HG03575 (cell line): ENCODE measurements around the gene UBE4B.
"Not testable (repeated sequence)": the region's sequence is repeated elsewhere in the genome, so short reads cannot be mapped to it uniquely, and the experiment has no call there.

ENCODE experiments used
- ATAC-seq: cut with Tn5 transposase; IDR thresholded peaks from one replicate; pipeline ENCODE4 v1.9.1; 2021; ENCODE audit not compliant: unreplicated experiment, insufficient number of reproducible peaks, low FRiP score; ENCODE audit errors: extremely low read depth

The UBE4B gene

GRCh38 chr1:10217748-10218441 lies 185.1 kb downstream of the UBE4B start:
- no peak for ATAC-seq

- no peak for ATAC-seq
These were observed 187.4 kb downstream of the UBE4B start for GRCh38 chr1:10220200-10220599.

GRCh38 chr1:10220657-10221056 lies 187.9 kb downstream of the UBE4B start:
- ATAC-seq, result not testable (repeated sequence)

GRCh38 chr1:10225573-10225972 lies 192.8 kb downstream of the UBE4B start:
- ATAC-seq, result no peak

GRCh38 chr1:10228528-10228927 lies 195.8 kb downstream of the UBE4B start:
- no peak for ATAC-seq

GRCh38 chr1:10229903-10230302 lies 197.1 kb downstream of the UBE4B start:
- no peak for ATAC-seq
